ENCODE data around the gene KCTD21.

GRCh38 chr11:78170413-78170812 lies 18.0 kb downstream of the KCTD21 start:
- TF ChIP-seq EZH2 (IDR thresholded peaks at IDR 0.05; ENCODE audit: low read length, unreplicated experiment) (no peak), EZH2phosphoT487 (IDR thresholded peaks at IDR 0.05; ENCODE audit: borderline replicate concordance, low read length) (no peak)
- TF ChIP-seq, protein P1, sequence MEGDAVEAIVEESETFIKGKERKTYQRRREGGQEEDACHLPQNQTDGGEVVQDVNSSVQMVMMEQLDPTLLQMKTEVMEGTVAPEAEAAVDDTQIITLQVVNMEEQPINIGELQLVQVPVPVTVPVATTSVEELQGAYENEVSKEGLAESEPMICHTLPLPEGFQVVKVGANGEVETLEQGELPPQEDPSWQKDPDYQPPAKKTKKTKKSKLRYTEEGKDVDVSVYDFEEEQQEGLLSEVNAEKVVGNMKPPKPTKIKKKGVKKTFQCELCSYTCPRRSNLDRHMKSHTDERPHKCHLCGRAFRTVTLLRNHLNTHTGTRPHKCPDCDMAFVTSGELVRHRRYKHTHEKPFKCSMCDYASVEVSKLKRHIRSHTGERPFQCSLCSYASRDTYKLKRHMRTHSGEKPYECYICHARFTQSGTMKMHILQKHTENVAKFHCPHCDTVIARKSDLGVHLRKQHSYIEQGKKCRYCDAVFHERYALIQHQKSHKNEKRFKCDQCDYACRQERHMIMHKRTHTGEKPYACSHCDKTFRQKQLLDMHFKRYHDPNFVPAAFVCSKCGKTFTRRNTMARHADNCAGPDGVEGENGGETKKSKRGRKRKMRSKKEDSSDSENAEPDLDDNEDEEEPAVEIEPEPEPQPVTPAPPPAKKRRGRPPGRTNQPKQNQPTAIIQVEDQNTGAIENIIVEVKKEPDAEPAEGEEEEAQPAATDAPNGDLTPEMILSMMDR (conservative IDR thresholded peaks at IDR 0.05; ENCODE audit: low read depth, low read length), result no peak
